MV-4-11 (cell line): ENCODE measurements around the gene C1orf226.

Experiments used
- DNase-seq: peaks from one replicate; lab custom pipeline; 2025; lab: John Stamatoyannopoulos, UW

The C1orf226 gene

DNA sequence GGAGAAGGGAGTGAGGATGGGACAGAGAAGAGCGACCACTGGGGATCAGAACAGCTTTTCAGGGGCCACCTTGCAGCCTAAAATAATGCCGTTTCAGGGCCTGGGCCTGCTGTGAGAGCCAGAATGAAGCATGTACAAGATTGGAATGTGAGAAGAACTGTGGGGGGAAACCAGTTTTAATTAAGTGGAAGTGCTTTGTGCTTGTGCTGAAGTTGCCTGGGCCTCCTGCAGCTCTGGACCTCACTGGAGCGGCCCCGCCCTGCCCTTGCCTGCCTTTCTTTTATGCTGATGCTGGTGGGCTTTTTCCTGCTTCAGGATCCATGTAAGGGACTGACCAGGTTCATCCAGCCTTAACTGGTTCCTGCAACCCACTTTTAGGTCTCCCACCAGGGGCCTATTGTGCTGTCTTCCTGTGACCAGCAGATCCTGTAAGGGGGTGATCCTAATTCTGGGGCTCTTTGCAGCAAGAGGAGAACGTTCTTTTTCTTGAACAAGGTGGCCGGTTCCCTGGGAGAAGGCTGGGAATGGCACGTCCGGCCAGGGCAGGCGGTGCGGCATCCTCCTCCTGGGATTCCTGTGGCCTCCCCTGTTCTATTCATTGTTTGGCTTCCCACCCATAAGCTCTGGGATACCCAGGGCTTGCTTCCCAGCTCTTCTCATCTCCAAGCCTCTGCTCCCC lies 3.2 kb downstream of the C1orf226 start:
- DNase-seq, result no peak

DNA sequence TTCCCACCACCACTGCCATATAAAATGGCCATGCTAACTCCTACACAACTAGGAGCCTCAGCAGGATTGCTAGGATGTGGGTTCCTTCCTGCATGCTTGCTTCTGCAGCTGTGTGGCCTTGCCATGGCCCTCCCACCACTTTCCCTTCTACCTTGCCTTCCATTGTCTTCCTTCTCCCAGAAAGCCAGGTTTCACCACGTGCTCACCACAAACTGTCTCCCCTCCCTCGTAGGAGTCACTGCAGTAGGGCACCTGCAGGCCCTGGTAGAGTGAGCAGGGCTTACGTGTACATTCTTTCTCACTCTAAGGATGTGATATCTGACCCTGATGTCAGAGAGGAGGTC lies 3.7 kb downstream of the C1orf226 start:
- DNase-seq, result no peak

DNA sequence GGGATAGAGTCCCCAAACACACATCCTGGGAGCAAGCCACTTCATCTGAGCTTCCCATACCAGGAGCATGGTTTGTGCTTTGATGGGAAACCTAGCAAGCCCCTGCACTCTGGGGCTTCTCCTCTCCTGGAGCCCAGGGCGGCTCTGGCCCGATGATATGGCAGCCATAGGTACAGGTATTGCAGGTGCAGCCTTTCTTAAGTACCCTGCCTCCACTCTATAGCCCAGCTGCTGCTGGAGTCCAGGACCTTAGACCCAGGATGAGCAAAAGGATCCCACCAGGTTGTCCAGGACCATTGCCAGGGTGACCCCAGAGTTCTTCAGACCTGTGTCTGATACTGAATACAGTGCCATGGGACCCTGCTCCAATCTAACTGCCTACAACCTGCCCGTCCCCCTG lies 4.2 kb downstream of the C1orf226 start:
- DNase-seq, result no peak

DNA sequence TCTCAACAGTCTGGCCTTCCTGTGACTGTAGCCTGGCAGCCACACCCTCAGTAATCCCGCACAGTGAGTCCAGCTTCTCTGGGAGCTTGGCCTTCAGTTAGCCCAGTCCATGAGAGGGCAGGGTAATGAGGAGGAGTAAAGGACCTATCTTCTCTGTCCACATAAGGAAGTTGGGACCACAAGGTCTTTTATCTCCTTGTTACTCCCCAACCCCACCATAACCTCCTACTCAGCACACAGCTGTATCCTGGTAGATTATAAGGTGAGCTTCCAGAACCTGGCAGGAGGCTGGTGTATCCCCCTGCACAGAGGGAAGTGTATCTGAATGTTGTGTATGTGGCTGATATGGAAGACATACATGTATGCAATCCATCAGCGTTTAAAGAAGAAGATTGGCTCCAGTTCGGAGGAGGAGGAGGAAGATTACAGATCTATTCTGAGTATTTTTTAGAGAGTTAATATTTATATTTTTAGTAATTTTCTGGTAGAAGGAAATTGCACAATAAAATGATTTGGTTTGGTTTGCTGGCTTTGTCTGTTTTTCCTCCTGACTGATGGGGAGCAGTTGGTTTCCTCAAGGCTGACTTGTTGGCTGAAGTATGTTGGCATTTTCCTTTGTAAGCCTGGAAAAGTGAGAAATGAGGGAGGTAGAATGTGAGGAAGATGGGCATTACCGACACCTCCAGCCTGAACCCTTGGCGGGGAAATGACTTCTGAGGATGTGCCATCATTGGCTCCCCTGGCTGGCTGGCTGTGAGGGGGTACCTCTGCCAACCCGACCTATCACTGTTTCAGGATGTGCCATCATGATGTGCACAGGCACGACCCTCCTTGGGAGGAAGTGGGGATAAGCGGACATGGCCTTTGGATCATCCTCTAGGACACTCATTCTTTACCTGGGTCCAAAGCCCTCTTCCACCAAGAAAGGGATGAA lies 5.0 kb downstream of the C1orf226 start:
- DNase-seq, result no peak

DNA sequence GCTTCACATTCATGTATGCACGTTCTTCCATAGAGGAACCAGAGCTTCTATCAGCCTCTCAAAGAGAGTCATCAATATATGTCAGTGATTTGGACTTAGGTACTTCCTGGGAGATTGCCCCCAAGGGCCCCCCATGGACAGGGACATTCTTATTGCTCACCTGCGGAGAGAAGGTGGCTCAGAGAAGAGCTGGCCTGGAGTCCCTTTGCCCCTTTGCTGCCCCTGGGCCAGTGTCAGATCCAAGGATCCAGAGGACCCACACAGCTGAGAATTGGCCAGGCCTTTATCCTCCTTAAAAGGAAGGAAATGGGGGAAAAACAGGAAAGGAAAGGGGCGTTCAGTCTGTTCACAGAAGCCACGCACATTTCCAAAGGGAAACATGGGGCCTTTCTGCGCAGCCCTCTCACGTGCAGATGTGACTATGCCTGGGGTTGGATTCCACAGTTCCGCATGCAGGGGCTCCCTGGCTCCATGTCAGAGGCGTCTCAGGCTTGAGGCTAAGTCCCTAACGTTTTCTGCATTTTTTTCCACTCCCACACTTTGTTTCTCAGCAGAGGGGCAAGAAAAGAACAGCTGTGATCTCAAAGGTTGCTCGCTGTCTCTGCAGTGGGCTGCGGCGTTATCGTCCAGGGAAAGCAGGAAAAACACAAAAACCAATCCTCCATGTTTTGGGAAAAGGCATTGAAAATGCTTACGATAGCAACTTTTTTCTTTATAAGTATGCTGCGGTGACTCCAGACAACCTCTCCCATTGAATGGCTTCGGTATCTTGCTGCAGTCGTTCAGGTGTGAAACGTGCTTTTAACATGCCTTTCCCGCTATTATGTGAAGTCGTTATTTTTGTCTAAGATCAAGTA lies 5.9 kb downstream of the C1orf226 start:
- no peak for DNase-seq

DNA sequence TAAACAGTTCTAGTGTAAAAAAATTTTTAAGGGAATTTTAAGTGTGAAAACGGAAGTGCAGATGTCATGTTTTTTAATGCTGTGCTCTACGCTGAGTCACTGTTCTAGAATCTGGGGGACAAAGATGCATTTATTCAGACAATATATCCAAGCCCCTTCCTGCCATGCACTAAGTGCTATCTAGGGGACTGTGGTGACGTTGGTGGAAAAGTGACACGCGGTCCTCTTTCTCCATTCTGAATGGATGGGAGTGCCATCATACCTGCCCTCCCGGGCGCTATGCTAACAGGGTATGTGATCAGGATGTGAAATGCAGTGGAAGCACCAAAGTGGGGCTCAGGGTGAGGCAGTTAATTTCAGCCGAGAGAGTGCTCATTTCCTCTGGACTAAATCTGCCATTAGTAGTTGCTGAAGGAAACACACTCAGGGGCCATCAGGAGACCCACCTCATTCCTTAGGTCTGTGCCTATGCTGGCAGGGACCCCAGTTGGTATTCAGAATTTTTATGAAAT lies 6.6 kb downstream of the C1orf226 start:
- DNase-seq, result no peak

DNA sequence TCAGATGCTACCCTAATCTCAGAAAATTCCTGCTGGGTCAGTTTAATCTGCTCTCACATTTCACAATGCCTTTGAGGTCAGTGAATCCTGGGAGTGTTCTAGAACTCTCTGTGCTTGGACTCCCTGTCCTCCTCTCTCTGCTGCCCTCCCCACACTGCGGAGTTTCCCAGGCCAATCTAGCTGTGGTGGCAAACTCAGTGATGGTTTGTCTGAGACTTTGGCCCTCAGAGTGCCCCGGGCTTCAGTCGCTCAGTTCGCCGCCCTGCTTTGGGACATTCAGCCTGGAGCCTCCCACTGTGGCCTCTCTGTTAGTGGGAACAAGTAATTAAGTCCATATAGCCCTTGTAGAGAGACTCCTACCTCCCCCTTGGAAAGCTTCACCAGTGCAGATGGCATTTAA lies 7.1 kb downstream of the C1orf226 start:
- DNase-seq, result no peak

DNA sequence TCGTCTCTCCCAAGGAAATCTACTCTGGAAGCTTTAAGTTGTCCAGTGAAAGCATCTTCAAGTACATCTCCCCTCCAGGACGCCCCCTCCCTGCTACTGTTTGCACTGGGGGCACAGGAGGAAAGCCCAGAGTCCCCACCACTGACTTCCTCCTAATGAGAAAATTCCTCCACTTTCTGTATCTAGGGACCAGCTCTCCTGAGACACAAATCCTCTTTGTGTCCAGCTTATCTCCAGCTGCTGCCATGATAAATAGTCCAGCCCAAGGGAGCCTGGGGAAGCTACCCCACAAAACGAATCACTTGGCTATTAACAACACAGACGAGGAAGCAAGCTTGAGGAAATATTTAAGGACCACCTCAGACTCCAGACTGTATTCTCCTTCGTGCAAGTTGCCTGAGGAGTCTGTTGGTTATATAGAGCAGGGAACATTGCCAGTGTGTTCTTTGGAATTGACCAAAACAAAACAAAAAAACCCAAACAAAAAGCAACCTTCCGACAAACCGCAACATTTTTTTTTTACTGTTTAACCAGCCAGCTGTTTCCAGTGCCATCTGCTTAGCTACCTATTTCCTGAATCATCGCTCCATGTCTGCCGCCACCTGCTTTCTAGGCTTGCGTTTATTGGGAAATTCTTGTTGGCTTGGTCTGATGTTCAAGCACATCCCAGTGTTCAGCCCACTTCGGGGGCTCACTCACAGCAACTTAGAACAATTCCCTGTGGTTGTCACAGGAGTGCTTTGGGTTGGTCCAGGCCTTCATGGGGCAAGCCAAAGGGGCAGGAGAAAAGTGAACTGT lies 7.7 kb downstream of the C1orf226 start:
- DNase-seq, result peak; percentile 25

DNA sequence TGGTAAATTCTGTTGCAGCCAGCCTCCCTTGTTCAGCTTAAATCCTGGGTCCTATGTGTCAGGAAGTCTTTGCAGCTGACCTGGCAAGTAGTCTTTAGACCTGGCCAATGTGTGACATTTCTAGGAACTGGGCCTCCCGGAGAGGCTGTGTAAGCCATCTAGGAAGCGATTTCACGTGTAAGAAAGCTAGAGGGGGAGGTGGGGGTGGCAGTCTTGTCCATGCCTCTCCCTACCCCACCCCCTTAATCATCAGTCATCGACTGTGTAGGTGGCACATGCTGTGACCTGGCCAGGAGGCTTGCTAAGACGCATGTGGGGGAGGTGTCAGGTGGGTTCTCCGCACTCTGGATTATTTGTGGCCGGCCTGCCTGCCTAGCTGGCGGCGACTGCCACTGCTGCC lies 8.4 kb downstream of the C1orf226 start:
- no peak for DNase-seq

DNA sequence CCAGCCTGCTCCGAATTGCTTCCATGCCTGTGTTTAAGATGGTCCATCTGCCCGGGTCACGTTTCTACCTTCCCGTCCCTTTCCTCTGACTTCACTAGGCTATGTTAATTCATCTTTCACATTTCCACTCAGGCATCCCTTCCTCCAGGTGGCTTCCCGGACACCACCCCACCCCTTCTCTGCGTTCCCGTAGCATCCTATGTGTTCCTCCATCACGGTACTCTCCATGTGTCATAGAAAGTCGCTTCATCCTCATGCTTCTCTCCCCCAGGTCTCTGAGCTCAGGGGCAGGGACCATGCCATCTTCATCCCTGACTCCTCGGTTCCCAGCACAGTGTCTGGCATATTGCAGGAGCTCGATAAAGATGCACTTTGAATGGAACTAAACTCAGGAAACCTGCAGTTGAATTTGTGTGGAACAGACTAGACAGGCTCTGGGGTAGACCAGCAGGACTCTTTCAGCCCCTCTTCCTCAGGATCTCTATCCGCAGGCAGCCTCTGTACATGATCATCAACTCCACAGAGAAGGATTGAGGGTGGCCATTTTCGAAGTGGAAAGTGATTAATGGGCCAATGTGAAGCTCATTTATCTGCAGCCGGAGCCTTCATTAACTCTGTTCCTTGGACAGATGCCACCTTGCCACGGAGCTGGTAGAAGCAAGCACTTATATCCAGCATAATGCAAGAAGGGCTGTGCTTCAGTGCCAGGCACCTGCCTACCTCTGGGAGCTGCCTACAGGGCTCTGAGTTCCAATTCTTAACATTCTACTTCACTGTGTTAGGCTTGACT lies 9.1 kb downstream of the C1orf226 start:
- no peak for DNase-seq

DNA sequence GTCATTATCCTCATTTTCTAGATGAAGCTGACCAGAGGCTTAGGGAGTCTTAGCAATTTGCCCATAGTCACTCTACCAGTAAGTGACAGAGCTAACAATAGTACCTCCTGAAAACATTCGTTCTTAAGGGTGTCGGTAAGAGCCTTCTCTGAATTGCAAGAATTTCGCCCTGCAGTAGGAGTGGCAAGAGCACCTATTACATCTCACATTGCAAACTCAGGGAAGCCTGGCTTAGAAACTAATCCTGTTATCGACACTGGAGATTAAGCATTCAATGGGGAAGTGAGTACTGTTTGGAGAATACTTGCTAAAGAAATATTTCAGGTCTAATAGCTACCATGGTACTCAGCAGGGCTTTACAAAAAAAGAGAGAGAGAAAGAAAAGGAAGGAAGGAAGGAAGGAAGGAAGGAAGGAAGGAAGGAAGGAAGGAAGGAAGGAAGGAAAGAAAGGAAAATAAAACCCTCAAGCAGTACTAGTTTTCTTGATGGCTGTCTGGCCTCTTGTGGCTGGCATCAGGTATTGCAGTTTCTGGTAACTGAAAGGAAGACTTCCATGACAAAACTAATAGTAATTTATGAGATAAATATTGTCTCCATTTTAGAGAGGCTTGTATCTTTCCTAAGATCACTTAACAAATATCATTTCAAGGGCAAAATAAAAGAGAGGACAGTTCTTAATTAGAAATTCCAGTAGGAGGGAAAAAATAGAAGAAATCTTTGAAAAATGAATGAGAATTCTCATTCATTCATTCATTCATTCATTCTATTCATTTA lies 10.4 kb downstream of the C1orf226 start:
- DNase-seq, result peak; percentile 68

DNA sequence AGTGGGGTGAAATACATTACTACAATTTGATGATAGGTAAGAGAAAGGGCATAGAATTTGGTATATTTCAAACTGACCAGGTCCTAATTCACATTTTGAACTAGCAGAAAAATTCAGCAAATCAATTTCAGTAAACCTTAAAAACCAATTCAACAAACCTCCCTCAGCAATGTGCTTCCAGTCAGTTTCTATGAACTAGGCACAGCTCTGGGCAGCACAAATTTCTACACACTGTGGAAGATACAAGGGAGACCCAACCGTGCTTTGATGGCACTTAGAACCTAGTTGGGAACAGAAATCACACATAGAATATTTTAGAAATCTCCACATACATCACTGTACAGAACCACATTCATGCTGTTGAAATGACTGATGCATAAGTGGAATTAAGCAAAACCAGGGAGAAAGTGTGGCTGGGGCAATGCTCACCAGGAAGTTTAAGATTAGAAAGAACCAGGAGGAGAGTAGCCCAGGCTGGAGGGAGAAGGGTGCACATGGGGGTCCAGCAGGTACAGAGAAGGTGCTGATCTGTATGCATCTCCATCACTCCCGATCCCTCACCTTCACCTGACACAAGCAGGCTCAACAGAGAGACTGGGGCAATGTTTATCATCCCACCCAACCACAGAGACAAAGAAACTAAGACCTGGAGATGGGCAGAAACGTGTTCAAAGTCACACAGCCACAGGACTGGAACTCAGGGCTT lies 14.8 kb downstream of the C1orf226 start:
- DNase-seq, result no peak

DNA sequence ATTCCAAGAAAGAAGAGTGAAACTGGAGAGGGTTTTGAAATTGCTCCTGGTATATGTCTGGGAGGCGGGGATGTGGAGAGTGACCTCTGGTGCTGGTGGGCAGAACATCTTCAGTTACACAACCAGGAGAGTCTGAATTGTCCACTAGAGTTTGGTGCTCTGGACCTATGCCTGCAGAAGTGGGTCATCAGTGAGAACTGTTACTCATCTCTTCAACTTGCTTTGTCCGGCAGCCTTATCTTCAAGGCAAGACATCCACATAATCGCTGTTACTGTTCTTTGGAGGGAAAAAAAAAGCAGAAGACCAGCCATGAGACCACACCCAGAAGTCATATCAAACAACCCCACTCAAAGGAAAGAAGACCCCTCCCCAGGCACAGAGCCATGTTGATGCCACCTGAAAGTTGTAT lies 15.5 kb downstream of the C1orf226 start:
- no peak for DNase-seq

DNA sequence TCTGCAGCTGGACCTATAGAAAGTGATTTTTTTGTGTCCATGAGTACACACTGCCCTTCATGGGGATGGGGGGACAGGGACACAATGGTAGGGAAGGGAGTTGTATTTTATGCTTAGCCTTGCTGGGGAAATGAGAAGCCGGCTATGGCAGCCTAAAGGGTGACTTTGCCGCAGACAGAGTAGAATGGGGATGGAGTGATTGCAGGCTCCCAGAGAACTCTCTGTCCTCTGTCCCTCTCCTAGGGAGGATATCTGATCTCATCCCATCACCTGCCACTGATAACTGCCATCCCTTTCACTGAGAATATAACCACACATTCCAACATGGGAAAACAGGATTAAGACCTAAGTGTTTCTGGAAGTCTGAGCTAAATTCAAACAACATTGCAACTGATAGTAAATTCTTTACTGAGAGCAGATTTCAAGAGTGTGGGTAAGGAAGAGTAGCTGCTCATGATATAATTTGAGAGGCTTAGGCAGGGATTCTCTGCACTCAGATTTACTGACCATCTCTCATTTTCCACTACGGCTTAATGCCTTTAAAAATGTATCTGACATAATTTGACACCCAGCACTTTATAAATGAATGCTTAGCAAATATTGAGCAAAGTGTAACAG lies 16.5 kb downstream of the C1orf226 start:
- no peak for DNase-seq

DNA sequence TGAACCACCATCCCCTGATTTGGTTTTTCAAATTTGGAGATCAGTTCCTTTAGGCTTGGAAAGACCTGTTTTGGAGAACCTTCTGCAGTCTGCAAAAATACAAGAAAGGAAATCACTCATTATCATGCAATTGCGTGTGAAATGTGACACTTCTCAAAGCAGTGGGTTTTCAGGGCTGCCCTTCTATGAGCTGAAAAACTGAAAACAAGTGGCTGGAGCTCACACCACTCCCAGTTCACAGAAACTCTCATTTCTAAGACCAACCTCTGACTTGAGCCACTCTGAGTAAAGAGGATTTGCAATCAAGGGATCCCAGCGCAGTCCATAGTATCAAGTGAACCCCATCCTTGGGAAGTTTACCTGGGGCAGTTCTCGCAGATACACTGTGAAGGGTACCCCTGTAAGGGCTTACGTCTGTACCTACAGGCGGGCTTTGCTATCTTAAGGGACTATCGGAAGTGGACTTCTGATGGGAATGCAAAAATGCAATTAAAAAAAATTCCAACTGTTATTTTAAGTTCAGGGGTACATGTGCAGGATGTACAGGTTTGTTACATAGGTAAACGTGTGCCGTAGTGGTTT lies 17.6 kb downstream of the C1orf226 start:
- DNase-seq, result no peak

DNA sequence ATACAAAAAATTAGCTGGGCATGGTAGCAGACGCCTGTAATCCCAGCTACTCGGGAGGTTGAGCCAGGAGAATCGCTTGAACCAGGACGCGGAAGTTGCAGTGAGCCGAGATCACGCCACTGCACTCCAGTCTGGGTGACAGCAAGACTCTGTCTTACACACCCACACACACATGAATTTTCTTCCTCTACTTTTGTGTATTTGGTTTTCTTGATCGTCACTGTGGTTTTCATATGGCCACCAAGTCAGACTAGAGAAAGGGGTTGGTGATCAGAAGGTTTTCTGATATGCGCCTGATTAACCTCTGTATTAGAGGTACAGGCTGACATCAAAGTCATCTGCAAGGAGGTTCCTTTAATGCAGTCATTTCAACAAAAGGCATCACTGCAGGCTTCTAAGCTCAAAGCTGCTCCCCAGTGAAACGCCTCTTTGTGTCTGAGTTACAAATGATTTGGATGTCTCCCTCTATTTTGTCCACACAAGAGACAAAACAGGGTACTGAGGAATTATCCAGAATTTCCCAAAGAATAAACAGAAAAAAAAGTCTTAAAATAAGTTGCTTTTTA lies 19.3 kb downstream of the C1orf226 start:
- no peak for DNase-seq

DNA sequence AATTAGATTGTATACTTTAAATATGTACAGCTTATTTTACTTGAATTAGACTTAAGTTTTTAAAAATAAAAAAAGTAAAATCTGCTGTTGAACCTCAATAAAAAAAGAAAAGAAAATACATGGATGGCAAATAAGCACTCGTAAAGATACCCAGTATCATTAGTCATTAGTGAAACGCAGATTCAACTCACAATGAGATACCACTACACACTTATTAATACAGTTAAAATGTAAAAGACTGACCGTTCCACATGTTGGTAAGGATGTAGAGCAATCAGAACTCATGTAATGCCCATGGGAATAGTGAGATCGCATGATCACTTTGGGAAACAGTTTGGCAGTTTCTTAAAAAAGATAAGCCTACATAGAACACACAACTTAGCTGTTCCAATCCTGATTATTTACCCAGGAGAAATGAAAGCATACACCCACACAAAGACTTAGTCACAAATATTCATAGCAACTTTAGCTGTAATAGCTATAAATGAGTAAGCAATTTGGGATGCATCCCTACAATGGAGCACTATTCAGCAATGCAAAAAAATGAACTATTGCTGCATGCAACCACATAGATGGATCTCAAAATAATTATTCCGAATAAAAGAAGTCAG lies 23.1 kb downstream of the C1orf226 start:
- no peak for DNase-seq

DNA sequence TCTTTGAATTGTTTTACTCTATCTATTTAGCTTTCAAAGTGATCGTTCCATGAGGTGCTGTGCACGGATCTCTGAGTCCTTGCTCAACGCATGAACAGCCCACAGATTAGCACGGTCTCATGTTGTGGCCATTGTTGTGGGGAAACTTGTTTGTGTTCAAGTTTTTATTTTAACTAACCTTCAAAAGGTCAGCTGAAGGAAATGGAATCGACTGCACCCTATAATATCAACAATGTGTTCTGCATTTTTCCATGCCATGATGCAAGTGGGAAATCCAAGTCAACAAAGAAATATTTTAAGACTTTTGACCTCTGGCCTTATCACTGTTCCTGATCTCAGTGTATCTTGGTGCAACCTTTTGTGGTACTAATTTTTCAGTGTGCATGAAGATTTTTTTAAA lies 24.3 kb downstream of the C1orf226 start:
- no peak for DNase-seq
